HepG2 (cell line): Measurements from ENCODE around the gene SURF6. TPM values are rescaled to one million over a fixed set of nuclear protein-coding genes. Genes with fewer than 3 reads are reported as not detected.
A peak's percentile ranks its signal among the peaks of the same experiment; 100 is the strongest.

ENCODE experiments used
- AKAP8 ChIP-seq: sonication (generic); formaldehyde crosslinking; IDR thresholded peaks from 2 replicates; pipeline ENCODE4 v1.5.1; 2020; ENCODE audit warnings: mild to moderate bottlenecking, missing genetic modification reagents
- ARID5B ChIP-seq: IDR thresholded peaks from 2 replicates; pipeline ENCODE4 v1.4.0; 2020; ENCODE audit warnings: mild to moderate bottlenecking, missing genetic modification reagents
- ATF3 ChIP-seq: sonication (generic); formaldehyde crosslinking; IDR thresholded peaks from 2 replicates; pipeline ENCODE4 v1.4.0; 2020; ENCODE audit warnings: missing genetic modification reagents
- GATA4 ChIP-seq: sonication (generic); IDR thresholded peaks from 2 replicates; pipeline ENCODE4 v1.6.1; 2016; ENCODE audit warnings: antibody characterized with exemption, low read depth, borderline replicate concordance
- HNF4A ChIP-seq: sonication (generic); formaldehyde crosslinking; IDR thresholded peaks from 2 replicates; pipeline ENCODE4 v1.4.0; 2020; ENCODE audit warnings: missing genetic modification reagents
- IKZF4 ChIP-seq: sonication (generic); formaldehyde crosslinking; IDR thresholded peaks from 2 replicates; pipeline ENCODE4 v1.5.1; 2020; ENCODE audit warnings: borderline replicate concordance, mild to moderate bottlenecking, low read depth, missing genetic modification reagents; ENCODE audit errors: not compliant biosample characterization
- KAT2B ChIP-seq: fragments of 150-350 bp; IDR thresholded peaks from 2 replicates; pipeline ENCODE4 v1.6.1; 2014; ENCODE audit warnings: low read depth, low read length, borderline replicate concordance
- NBN ChIP-seq: fragments of 450-650 bp; conservative IDR thresholded peaks from 2 replicates; pipeline ENCODE4 v1.6.1; 2017
- POLR2AphosphoS2 ChIP-seq: IDR thresholded peaks from 2 replicates; pipeline ENCODE4 v1.6.1; 2011; ENCODE audit warnings: low read depth, low read length, improper control_type of control experiment
- RBFOX2 ChIP-seq: fragments of 200-400 bp; formaldehyde crosslinking; IDR thresholded peaks from 2 replicates; pipeline ENCODE4 v1.6.1; 2017; ENCODE audit warnings: low read depth, mild to moderate bottlenecking, low read length
- RNF219 ChIP-seq: sonication (generic); formaldehyde crosslinking; IDR thresholded peaks from 2 replicates; pipeline ENCODE4 v1.5.0; 2020; ENCODE audit warnings: mild to moderate bottlenecking, missing genetic modification reagents
- TCF12 ChIP-seq, 2 experiments: fragments of 450-650 bp in 1 of 2; sonication (generic) in 1 of 2; formaldehyde crosslinking in 1 of 2; IDR thresholded peaks; 2 replicates each; pipeline versions ENCODE4 v1.6.1 to v1.8.0; 2017 to 2022; ENCODE audit warnings: antibody characterized with exemption in 1 of 2, mild to moderate bottlenecking in 1 of 2, missing genetic modification reagents in 1 of 2, moderate library complexity in 1 of 2
- TEAD3 ChIP-seq: optimal IDR thresholded peaks from 2 replicates; pipeline ENCODE3; 2016; ENCODE audit warnings: borderline replicate concordance
- ZFP1 ChIP-seq: IDR thresholded peaks from 2 replicates; pipeline ENCODE4 v1.6.1; 2016
- ZNF225 ChIP-seq: sonication (generic); formaldehyde crosslinking; IDR thresholded peaks from 2 replicates; pipeline ENCODE4 v1.4.0; 2020; ENCODE audit warnings: mild to moderate bottlenecking, missing genetic modification reagents
- ZNF253 ChIP-seq: sonication (generic); formaldehyde crosslinking; IDR thresholded peaks from 2 replicates; pipeline ENCODE4 v1.8.0; 2022; ENCODE audit warnings: mild to moderate bottlenecking, missing genetic modification reagents, borderline replicate concordance
- ZNF263 ChIP-seq: sonication (generic); formaldehyde crosslinking; IDR thresholded peaks from 2 replicates; pipeline ENCODE4 v1.4.0; 2020; ENCODE audit warnings: missing genetic modification reagents
- ZNF367 ChIP-seq: sonication (generic); formaldehyde crosslinking; IDR thresholded peaks from 2 replicates; pipeline ENCODE4 v1.4.0; 2020; ENCODE audit warnings: missing genetic modification reagents, borderline replicate concordance
- ZNF605 ChIP-seq: sonication (generic); formaldehyde crosslinking; IDR thresholded peaks from 2 replicates; pipeline ENCODE4 v1.8.0; 2022; ENCODE audit warnings: mild to moderate bottlenecking, missing genetic modification reagents
- ZNF660 ChIP-seq: sonication (generic); formaldehyde crosslinking; IDR thresholded peaks from 2 replicates; pipeline ENCODE4 v1.5.1; 2020; ENCODE audit warnings: mild to moderate bottlenecking, low read depth, missing genetic modification reagents, borderline replicate concordance
- ZNF703 ChIP-seq: sonication (generic); formaldehyde crosslinking; IDR thresholded peaks from 2 replicates; pipeline ENCODE4 v1.5.1; 2020; ENCODE audit warnings: missing genetic modification reagents, mild to moderate bottlenecking, moderate library complexity, borderline replicate concordance
- ZNF772 ChIP-seq: sonication (generic); formaldehyde crosslinking; IDR thresholded peaks from 2 replicates; pipeline ENCODE4 v1.5.0; 2020; ENCODE audit warnings: mild to moderate bottlenecking, missing genetic modification reagents
- ZNF790 ChIP-seq: sonication (generic); formaldehyde crosslinking; IDR thresholded peaks from 2 replicates; pipeline ENCODE4 v1.8.0; 2022; ENCODE audit warnings: missing genetic modification reagents, mild to moderate bottlenecking, borderline replicate concordance
- polyA plus RNA-seq, 8 experiments: library from polyadenylated mRNA; depleted of rRNA in 3 of 8; stranded (reverse) in 7 of 8; unstranded in 1 of 8; fragments of >200 nt; fragmentation: Illumina TruSeq in 4 of 8; extraction: Trizol in 4 of 8; gene quantifications; 2 replicates each; pipeline versions ENCODE4 v1.2.1 to v1.2.3, GENCODE V29; 2011 to 2016; ENCODE audit warnings: low read depth in 4 of 8, missing spikeins in 1 of 8, mixed read lengths in 1 of 8; ENCODE audit not compliant: insufficient read depth in 1 of 8
- total RNA-seq, 5 experiments: library from RNA; depleted of rRNA; stranded (reverse); fragments of >200 nt; fragmentation: Illumina TruSeq; extraction: Trizol; gene quantifications; 2 replicates each; pipeline ENCODE4 v1.2.3, GENCODE V29; 2016; ENCODE audit warnings: low read depth in 1 of 5

SURF6 gene
- total and polyA plus RNA-seq, 2 of the 13 experiments (the other 11 are each of a cell fraction or from before 2014, with no cell fraction given) = 5.9 to 14.7 TPM

- TF ChIP-seq GATA4 = no peak; the same call in 1 of the 2 replicates
- peak; percentile 94 for TF ChIP-seq RBFOX2
- peak; percentile 79 for TF ChIP-seq ZNF772 (CRISPR knock-in tag)
- TF ChIP-seq POLR2AphosphoS2 = peak; percentile 100
- 0 out of 2 replicates have a peak, but pooled peaks have one; percentile 67 for TF ChIP-seq ZFP1 (CRISPR knock-in tag)
- no peak; the same call in 1 of the 2 replicates for TF ChIP-seq ZNF703 (CRISPR knock-in tag)
- peak; percentile 100 for TF ChIP-seq AKAP8 (CRISPR knock-in tag)
- TF ChIP-seq NBN = no peak
- no peak for TF ChIP-seq TCF12 (IDR thresholded peaks at IDR 0.05)
- TF ChIP-seq TCF12 (CRISPR knock-in tag; IDR thresholded peaks at IDR 0.05) = 0 out of 2 replicates have a peak, but pooled peaks have one; percentile 28
- no peak for TF ChIP-seq IKZF4
- TF ChIP-seq ZNF605 (CRISPR knock-in tag) = peak; percentile 97
- TF ChIP-seq KAT2B = no peak
- peak; percentile 87 for TF ChIP-seq TEAD3 (CRISPR knock-in tag)
- TF ChIP-seq ATF3 (CRISPR knock-in tag) = peak; percentile 71; the same call in 1 of the 2 replicates
- TF ChIP-seq ARID5B (CRISPR knock-in tag) = peak; percentile 67
- peak; percentile 93 for TF ChIP-seq ZNF225 (CRISPR knock-in tag)
- peak; percentile 52; the same call in 1 of the 2 replicates for TF ChIP-seq RNF219
- TF ChIP-seq ZNF660 (CRISPR knock-in tag) = no peak
- TF ChIP-seq HNF4A = 0 out of 2 replicates have a peak, but pooled peaks have one; percentile 36
- TF ChIP-seq ZNF263 (CRISPR knock-in tag) = 0 out of 2 replicates have a peak, but pooled peaks have one; percentile 50
- peak; percentile 73; the same call in 1 of the 2 replicates for TF ChIP-seq ZNF367 (CRISPR knock-in tag)
- TF ChIP-seq ZNF790 = peak; percentile 27; the same call in 1 of the 2 replicates
- TF ChIP-seq ZNF253 = peak; percentile 88; the same call in 1 of the 2 replicates
Measured at GRCh38 chr9:133335924-133336811, at the start of gene SURF6 (continued).
